ENCODE data around the gene STK17A.
"Not testable (repeated sequence)": the region's sequence is repeated elsewhere in the genome, so short reads cannot be mapped to it uniquely, and the experiment has no call there.

STK17A gene

DNA sequence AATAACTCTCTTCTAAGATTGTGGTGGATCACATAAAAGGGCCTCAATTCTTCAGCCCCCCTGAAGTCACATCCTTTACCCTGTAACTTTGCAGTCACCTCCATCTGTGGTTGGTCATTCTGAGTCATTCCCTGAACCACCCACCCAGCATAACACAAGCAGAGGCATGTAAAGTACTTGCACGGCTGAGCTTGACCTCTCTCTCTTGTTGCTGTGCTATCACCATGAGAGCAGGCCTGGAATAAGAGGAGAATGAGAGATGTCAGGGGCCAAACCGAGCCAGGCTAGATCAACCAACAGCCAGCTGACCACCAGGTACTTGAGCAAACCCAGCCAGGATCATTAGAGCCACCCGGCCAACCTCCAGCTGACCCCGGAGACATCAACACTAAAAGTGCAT is 13.5 kb upstream of the STK17A start:
- DNase-seq, result no peak

DNA sequence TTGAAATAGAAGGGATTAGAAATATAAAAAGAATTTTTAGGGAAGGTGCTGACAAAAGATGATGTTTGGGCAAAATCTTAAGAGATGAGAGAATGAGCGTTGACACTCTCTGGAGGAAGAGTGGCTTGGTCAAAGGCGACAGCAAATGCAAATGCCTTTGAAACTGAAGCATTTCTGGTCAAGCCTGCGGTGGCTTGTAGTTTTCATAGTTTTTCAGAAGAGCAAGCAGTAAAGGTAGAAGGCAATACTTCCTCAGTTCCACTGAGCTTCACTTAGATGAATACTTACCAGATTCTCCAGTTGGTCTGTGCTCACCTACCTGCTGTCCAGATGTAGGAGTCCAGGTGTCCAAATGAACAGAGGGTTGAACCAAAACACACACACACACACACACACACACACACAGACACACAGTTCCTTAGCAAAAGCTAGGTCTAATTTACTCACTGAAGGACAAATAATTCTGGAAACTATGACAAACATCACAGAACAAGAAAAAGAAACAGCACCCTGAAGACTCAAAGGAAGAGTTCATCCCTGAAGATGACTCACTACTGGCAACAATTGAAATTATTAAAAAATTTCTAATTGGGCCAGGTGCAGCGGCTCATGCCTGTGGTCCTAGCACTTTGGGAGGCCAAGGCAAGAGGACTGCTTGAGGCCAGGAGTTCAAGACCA is 12.1 kb upstream of the STK17A start:
- DNase-seq, result no peak

DNA sequence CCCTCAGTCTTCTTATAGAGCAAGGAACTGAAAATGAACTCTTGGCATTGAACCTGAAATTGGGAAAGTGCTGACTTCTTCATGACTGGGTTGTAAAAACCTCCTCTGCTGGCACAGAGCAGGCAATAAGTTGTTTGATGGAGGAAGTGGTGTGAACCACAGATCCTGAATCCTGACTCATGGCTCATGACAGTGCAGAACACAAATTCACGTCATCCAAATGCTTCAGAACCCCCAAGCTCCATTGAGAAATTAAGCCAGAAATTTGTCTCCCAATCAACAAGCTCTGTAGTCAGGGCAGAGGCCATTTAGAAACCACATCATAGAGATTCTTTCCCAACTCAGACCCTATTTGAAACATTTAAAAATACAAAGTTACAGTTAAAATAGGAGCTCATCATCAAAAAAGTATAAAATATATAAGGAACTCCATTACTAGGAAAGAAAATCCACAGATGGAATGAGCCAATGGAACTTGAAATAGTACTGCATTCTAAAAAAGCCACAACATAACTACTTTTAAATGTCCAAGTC is 10.3 kb upstream of the STK17A start:
- no peak for DNase-seq

DNA sequence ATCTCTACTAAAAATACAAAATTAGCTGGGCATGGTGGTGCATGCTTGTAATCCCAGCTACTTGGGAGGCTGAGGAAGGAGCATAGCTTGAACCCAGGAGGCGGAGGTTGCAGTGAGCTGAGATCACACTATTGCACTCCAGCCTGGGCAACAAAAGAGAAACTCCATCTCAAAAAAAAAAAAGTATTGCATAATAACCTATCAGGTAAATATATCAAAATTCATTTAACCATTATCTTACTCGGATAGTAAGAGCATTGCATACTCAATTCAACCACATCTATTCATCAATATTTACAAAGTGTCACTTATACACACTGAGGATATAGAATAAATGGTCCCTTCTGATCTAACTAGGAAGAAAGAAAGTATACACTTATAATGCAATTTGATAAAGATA is 9.1 kb upstream of the STK17A start:
- not testable (repeated sequence) for DNase-seq

DNA sequence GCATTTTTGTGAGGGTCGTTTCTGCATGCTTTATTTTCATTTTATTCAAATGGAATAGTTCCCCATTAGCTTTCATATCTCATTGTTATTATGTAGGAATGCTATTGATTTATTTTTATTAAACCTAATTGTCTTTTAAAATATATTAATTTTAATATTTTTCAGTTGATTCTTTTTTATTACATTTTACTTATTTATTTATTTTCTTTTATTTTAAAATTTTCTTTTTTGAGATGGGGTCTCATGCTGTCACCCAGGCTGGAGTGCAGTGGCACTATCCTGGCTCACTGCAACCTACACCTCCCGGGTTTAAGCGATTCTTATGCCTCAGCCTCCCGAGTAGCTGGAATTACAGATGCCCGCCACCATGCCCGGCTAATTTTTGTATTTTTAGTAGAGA is 7.4 kb upstream of the STK17A start:
- no peak for DNase-seq

DNA sequence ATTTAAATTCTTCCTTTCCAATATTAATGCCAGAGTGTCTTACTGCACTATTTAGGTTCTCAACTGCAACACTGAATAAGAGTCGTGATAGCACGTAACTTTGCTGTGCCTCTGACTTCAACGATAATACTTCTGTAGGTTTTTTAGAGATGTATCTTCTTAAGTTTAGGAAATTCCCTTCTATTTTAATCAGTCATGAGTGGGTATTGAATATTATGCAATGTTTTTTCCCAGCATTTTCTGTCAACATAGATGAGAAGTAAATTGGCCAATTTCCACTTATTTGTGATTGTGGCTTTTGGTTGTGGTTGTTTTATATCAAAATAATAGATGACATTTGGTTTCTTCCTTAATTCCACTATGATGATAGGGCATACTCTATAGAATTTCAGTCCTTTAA is 6.7 kb upstream of the STK17A start:
- DNase-seq, result no peak

DNA sequence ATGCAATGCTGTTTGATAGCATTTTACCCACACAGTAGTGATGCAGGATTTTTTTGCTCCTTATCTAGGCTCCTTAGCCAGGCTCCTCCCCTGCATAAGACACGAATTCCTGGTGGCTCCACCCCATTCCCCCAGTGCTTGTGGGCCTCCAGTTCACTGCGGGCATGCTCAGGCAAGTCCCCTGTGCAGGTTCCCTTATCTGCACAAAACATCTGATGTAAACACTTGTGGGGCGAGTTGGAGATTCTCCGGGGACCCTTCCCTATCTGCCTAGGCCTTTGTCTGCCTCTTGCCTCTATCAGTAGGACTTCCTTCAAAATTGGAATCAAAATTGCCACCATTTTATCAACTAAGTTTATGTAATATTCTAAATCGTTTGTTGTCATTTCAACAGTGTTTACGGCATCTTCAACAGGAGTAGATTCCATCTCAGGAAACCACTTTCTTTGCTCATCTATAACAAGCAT is 5.4 kb upstream of the STK17A start:
- no peak for DNase-seq

DNA sequence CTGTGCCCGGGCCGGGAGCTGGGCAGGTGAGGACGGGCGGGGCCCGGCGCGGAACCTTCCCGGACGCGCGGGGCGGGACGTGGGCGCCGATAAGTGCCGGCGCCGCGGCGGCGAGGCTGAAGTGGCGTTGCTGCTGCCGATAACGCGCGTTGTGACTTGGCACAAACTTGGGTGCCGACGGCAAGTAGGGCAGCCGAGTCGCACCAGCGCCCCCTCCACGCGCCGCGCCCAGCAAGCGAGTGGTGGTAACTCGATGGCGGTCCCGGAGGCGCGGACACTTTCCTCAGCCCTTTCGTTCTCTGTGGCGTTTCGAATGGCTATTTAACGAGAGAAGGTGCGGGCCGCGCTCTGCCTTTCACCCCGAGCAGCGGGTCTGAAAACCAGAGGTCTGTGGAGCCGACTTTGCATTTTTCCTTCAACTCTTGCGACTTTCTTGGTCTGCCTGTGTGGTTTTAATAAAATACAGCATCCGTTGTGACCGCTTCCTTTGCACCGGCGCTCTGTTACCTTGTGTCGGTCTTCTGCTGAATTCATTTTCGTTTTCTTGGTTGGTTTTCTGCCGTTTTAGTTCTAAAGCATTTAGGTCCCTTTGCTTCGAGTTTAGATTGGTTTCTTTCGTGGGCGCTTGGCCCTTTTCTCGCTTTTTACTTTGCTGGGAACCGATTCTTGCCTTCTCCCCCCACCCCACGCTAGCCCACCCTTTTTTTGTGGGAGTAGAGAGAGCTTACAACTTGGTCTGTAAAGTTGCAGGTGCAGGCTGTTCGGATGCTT is 701 bp downstream of the STK17A start:
- DNase-seq, result no peak

DNA sequence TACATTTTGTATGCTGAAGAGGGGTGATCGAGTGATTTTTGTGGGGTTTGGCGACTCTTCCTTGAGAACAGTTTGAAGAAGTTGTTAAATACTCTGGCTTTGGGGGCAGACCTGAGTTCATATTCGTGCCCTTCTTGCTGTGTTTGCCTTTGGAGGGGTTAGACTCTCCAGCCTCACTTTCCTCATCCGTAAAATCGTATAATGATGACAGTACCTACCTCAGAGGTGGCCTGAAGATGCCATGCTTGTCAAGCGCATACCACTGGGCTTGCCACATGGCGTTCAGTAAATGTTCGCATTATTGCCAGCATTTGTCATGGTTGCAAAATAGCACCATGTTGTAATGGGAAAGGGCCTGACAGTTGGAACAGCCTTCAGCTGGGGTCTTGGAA is 1.3 kb downstream of the STK17A start:
- DNase-seq, result no peak

DNA sequence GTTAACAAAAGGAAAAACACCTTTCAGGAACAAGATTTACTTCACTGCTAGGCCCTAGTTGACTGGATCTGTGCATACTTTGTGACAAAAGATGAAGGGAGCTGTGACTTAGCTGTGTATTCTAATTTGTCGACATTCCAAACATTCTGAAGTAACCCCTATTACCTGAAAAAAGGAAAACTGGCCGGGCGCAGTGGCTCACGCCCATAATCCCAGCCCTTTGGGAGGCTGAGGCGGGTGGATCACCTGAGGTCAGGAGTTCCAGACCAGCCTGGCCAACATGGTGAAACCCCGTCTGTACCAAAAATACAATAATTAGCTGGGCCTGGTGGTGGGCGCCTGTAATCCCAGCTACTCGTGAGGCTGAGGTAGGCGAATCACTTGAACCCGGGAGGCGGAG is 1.8 kb downstream of the STK17A start:
- DNase-seq, result not testable (repeated sequence)

DNA sequence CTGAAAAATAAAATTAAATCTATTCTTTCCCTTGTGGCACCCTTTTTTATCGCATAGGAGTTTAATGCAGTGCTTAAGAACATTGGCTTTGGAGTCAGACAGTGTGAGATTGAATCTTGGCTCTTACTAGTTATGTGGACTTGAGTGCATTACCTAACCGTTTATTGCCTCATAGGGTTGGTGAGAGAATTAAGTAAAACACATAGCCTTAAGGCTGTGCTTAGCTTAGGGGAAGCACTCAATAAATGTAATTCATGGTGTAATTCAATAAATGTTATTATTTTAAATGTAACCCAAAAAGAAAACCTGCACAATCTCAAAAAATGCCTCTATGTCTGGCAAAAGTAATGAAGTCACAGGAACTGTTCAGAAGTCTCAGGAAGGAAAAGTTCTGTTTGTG is 2.7 kb downstream of the STK17A start:
- no peak for DNase-seq

DNA sequence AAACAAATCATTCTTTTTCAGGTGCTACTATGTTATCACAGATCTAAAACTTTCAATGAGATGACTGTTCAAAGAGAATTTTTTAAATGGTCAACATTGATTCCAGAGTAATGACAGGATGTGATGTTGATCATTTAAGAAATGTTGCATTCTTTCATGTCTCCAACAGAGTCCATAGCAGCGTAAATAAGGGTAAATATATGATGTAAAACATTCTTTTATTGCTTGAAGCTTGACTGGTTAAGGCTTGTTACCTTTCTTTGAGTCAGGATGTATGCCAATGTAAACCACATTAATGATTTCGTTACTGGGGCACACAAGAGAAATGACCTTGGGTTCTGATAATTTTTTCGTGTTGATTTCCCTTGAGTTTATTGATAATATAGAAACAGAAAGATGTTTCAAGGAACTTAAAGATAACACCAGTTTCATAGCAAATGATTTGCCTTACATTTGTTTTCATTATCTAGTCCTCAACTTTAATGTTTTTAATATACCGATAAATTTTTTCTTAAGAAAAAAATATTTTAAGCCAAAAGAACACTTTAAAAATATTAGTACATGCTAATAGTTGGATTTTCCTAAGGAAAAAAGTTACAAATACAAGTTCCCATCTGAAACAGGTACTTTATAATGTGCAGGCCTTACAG is 3.5 kb downstream of the STK17A start:
- DNase-seq, result no peak

DNA sequence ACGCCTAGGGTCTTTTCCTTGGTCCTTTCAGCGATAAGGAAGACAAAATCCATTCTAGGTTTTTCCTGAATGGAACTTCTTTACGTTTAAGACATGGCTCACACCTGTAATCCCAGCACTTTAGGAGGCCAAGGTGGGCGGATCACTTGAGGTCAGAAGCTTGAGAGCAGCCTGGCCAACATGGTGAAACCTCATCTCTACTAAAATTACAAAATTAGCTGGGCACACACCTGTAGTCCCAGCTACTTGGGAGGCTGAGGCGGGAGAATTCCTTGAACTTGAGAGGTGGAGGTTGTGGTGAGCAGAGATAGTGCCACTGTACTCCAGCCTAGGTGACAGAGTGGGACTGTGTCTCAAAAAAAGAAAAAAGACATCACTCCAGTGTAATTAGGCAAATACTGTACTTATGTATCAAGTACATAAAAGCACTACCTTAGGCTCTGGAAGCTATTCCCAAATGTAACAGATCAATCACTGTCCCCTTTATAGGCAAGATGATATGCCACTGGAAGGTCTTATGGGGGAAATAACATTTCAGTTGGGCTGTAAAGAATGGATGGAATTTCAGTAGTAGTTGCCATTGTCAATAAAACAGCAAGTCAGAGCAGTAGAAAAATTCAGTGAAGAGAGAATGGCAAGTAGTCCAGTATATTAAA is 5.7 kb downstream of the STK17A start:
- no peak for DNase-seq

DNA sequence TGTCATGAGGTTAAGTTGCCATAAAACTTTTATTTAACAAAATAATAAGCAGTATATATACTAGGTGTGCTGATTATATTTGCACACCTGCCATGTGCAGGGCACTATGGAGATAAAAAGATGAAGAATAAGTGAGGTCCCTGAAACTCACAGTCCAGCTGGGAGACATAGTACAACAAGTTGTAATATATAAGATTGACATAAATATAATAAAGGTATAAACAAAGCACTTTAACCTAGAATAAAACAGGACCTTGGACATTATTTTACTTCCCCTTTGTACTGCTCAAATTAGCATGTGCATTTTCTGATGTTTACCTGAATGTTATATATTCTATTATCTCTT is 6.2 kb downstream of the STK17A start:
- DNase-seq, result no peak

DNA sequence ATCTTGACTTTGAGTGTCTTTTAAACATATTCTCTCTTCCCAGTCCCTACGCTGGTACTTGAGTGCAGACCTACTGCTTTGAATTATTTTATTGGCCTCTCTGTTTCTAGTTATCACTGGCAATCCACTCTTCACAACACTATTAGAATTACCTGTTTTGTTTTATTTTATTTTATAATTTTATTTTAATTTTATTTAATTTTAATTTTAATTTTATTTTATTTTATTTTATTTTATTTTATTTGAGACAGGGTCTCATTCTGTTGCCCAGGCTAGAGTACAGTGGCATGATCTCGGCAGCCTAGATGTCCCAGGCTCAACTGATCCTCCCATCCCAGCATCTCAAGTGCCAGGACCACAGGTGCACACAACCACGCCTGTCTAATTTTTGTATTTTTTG is 6.8 kb downstream of the STK17A start:
- DNase-seq, result no peak

DNA sequence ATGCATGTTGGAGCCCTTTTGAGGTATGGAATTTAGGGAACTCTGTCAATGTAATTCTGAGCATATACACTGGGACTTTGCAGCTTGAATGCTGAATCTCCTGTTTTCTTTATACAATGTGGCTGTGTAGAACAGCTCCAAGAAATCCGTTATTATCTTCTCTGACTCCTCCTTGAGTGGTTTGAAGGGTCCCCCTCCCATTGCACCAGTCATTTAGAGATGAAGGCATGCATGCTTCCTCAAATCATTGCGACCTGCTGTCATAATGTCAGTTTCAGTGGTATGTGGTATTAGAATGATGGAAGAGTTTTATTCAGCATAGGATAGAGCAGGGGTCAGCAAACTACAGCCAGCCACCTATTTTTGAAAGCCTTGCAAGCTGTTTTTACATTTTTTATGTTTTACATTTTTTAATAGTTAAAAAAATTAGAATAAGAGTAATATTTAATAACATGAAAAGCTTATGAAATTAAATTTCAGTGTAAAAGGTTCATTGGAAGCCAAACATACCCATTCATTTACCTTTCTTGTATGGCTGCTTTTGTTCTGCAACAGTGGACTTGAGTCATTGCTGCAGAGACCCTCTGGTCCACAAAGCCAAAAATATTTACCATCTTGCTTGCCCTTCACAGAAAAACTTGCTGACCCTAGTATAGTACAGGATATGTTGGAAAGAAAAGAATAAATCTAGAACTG is 8.1 kb downstream of the STK17A start:
- DNase-seq, result no peak

DNA sequence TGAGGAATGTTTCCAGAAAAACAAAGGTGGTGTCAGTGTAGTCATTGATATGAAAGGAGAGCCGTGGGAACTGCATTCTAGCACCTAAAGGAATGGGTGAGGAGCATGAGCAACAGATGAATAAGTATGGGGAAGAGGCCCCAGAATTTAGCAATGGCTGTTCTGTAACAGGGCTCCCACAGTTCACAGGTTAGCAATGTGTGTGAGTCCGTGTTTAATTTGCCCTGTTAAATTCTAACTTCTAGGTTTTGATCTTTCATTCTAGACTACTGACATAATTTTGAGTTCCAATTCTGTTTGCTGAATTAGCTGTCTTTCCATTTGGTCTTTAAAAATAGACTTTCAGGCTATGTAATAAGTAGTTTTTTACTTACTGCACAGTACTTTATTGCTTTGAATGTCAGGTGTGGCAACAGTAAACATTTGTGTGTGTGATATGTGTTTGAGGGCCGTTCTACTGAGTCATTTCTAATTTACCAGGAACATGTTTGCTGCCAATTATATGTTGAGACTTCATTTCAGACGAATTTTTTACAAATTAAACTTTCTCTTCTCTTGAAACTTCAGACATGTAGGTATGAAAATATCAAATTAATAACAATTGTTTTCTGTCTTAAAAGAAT is 8.8 kb downstream of the STK17A start:
- no peak for DNase-seq

DNA sequence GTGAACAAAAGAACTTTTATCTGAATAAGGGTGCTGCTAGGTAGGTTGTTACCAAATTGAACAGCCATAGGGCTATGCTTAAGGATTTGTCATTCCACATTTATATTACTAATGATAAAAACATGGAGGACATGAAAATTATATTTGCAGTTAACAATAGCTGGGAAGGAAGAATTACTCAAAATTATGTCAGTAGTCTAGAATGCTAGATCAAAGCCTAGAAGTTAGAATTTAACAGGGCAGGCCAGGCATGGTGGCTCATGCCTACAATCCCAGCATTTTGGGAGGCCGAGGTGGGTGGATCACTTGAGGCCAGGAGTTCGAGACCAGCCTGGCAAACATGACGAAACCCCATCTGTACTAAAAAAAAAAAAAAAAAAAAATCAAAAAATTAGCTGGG is 9.4 kb downstream of the STK17A start:
- no peak for DNase-seq

DNA sequence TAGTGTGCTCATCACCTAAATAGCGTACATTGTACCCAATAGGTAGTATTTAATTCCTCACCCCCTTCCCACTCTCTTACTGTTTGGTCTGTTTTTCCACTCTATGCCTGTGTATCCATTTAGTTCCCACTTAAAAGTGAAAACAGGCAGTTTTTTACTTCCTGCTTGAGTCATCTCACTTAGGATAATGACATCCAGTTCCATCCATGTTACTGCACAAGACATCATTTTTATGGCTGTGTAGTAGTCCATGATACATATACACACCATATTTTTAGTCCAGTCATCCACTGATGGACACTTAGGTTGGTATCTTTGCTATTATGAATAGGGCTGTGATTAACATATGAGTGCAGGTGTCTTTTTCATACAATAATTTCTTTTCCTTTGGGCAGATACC is 10.1 kb downstream of the STK17A start:
- DNase-seq, result no peak

DNA sequence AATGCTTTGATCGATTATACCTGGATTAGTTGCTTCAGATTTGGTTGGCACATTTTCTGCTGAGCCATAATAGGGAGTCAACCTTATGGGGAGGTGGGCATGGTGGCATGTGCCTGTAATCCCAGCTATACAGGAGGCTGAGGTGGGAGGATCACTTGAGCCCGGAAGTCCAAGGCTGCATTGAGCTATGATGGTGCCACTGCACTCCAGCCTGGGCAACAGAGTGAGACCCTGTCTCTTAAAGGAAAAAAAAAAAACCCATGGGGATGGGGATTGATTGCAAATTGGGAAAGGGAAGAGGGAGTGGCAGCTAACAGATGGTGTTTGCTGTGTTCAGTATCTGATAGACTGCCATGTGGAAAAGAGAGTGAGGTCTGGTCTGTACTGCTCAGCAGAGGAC is 11.1 kb downstream of the STK17A start:
- DNase-seq, result no peak

DNA sequence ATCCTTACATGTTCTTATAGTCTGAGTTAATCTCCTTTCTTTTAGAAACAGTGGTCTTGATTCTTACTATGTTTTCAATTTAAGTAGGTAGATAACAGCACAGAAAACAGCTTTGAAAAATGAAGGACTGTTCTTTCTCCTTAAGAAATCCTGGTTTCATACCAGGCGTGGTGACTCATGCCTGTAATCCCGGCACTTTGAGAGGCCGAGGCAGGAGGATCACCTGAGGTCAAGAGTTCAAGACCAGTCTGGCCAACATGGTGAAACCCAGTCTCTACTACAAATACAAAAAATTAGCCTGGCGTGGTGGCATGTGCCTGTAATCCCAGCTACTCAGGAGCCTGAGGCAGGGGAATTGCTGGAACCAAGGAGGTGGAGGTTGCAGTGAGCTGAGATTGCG is 13.5 kb downstream of the STK17A start:
- DNase-seq, result not testable (repeated sequence)

DNA sequence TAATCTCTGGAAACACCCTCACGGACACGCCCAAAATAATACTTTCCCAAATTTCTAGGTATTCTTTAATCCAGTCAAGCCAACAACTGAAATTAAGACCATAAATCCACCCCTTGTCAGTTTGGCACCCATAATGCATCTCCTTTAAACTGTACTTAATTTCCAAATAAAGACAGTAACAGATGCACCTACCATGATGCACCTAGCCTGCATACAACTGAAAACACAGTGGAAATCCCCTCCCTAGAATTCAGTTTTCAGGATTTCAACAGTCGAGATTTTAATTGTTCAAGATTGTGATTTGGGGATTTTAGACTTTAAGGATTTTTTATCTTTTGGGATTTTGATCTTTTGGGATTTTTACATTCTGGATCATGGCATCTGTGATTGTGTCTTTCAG is 17.1 kb downstream of the STK17A start:
- DNase-seq, result no peak

All from NCI-H2081 treated with DMSO at 0.1 percent for 48 hours (cell line).